Stimulated activated CD8-positive, alpha-beta memory T cell treated with anti-CD3 and anti-CD28 coated beads, Interleukin-4, amount 100 ng/mL, for 1 hour (primary cell): ENCODE measurements around the gene RASGRP4.
"Not testable (repeated sequence)": the region's sequence is repeated elsewhere in the genome, so short reads cannot be mapped to it uniquely, and the experiment has no call there.

Experiments used
- DNase-seq, 2 donors: peaks; one replicate each; pipeline ENCODE4 v3.0.0-alpha.2; 2020; ENCODE audit warnings: low read depth in 2 of 2, low spot score in 1 of 2

The RASGRP4 gene, protein sequence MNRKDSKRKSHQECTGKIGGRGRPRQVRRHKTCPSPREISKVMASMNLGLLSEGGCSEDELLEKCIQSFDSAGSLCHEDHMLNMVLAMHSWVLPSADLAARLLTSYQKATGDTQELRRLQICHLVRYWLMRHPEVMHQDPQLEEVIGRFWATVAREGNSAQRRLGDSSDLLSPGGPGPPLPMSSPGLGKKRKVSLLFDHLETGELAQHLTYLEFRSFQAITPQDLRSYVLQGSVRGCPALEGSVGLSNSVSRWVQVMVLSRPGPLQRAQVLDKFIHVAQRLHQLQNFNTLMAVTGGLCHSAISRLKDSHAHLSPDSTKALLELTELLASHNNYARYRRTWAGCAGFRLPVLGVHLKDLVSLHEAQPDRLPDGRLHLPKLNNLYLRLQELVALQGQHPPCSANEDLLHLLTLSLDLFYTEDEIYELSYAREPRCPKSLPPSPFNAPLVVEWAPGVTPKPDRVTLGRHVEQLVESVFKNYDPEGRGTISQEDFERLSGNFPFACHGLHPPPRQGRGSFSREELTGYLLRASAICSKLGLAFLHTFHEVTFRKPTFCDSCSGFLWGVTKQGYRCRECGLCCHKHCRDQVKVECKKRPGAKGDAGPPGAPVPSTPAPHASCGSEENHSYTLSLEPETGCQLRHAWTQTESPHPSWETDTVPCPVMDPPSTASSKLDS

GRCh38 chr19:38425810-38426466 is at the start of gene RASGRP4:
TSS of gene RASGRP4 (minus strand) at chr19:38426219. CDS start at chr19:38426091, 128 bp downstream.
- DNase-seq: no peak

- DNase-seq: no peak
These were observed 49.2 kb upstream of the RASGRP4 start for GRCh38 chr19:38475176-38475575.

- DNase-seq: no peak
These were observed 47.2 kb upstream of the RASGRP4 start for GRCh38 chr19:38473201-38473600.

DNA sequence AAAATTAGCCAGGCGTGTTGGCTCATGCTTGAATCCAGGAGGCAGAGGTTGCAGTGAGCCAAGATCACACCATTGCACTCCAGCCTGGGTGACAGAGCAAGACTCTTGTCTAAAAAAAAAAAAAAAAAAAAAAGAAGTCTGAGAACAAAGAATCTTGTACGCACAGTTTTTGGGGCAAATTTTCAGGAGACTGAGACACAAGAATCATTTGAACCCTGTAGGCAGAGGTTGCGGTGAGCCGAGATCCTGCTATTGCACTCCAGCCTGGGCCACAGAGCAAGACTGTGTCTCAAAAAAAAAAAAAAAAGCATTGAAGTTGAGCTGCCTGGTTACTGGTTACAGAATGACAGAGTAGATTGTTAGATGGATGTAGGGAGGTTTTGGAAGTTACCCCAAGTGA is 46.7 kb upstream of the RASGRP4 start:
- DNase-seq: not testable (repeated sequence)

- no peak for DNase-seq
These were observed 44.9 kb upstream of the RASGRP4 start for GRCh38 chr19:38470788-38471480.

DNA sequence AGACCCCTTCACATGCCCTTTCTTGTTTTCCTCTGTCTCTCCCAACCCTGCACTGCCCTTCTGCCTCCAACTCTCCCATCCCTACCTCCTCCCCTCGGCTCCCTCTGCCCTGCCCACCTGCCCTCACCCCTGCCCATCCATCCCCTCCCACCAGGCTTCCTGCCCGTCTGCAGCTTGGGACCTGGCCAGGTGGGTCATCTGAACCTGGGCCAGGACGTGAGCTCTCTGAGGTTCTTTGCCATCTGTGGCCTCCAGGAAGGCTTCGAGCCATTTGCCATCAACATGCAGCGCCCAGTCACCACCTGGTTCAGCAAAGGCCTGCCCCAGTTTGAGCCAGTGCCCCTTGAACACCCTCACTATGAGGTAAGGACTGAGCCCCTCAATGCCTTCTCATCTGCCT is 43.1 kb upstream of the RASGRP4 start:
- no peak for DNase-seq

GRCh38 chr19:38467541-38468525 is 41.8 kb upstream of the RASGRP4 start:
- no peak for DNase-seq

DNA sequence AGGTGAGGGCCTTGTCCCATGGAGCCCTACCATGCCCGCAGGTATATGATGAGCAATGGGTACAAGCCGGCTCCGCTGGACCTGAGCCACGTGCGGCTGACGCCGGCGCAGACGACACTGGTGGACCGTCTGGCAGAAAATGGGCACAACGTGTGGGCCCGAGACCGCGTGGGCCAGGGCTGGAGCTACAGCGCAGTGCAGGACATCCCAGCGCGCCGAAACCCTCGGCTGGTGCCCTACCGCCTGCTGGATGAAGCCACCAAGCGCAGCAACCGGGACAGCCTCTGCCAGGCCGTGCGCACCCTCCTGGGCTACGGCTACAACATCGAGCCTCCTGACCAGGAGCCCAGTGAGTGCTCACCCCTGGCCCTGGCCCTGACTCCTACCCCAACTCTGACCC is 40.0 kb upstream of the RASGRP4 start:
- DNase-seq: no peak

- no peak for DNase-seq
These were observed 38.5 kb upstream of the RASGRP4 start for GRCh38 chr19:38464421-38465082.

DNA sequence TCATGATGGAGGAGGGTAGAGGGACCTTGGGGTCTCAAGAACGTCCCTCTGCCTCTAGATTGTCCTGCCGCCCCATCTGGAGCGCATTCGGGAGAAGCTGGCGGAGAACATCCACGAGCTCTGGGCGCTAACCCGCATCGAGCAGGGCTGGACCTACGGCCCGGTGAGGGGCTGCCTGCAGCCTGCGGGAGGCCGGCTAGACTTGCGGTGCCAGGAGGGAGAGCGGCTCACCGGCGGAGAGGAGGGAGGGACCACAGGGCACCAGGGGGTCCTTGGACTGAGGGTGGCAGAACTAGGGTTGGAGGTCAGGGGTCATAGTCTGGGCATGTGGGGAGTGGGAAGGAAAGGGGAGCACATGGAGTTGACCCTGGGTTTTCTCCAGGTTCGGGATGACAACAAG is 37.3 kb upstream of the RASGRP4 start:
- no peak for DNase-seq

DNA sequence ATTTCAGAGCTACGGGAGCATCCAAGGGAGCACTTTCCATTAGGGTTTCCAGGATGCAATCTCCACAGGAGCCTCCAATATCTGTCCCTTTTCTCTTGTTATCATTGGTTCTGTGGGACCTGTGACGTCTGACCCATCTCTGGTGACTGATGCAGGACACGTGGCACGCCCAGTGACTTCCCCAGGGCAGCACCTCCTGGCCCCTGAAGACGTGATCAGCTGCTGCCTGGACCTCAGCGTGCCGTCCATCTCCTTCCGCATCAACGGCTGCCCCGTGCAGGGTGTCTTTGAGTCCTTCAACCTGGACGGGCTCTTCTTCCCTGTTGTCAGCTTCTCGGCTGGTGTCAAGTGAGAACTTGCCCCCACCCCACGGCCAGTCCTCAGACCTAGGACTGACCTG is 33.0 kb upstream of the RASGRP4 start:
- no peak for DNase-seq

DNA sequence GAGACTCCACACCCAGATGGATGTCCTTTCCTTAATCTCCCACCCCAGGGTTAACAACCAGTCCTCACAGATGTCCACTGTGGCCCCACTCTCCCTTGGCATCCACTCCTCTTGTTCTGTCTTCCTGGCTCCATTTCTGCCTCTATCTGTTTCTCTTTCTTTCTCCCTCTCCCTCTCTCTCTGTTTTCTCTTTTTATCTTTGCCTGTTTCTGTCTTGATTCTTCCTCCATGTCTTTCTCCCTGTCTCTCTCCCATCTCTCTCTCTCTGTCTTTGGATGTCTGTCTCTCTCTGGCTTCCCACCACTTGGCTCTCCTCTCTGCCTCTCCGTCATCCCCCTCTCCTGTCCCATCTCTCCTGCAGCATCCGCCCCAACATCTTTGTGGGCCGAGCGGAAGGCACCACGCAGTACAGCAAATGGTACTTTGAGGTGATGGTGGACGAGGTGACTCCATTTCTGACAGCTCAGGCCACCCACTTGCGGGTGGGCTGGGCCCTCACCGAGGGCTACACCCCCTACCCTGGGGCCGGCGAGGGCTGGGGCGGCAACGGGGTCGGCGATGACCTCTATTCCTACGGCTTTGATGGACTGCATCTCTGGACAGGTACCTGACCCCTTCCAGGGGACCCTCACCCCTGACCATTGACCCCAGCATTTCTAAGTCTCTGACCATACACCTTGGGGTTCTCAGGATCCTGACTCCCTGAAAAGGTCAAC is 31.8 kb upstream of the RASGRP4 start:
- DNase-seq: no peak

DNA sequence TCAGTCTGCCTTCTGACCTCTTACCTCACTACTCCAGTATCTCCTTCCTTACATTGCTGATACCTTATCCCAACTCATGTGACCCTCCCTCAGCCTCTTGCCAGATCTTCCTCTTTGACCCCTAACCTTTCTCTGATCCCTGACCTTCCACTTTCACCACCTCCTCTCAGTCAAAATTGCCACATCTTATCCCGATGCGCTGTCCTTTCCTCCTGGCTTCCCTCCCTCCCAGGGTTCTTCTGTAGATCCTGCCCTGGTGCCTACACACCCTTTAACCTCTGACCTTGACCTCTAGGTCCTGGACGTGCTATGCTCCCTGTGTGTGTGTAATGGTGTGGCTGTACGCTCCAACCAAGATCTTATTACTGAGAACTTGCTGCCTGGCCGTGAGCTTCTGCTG is 31.2 kb upstream of the RASGRP4 start:
- no peak for DNase-seq

GRCh38 chr19:38455031-38455430 is 29.0 kb upstream of the RASGRP4 start:
- DNase-seq: no peak

GRCh38 chr19:38453596-38453995 is 27.6 kb upstream of the RASGRP4 start:
- DNase-seq: no peak

- no peak for DNase-seq
These were observed 26.7 kb upstream of the RASGRP4 start for GRCh38 chr19:38452430-38453366.

DNA sequence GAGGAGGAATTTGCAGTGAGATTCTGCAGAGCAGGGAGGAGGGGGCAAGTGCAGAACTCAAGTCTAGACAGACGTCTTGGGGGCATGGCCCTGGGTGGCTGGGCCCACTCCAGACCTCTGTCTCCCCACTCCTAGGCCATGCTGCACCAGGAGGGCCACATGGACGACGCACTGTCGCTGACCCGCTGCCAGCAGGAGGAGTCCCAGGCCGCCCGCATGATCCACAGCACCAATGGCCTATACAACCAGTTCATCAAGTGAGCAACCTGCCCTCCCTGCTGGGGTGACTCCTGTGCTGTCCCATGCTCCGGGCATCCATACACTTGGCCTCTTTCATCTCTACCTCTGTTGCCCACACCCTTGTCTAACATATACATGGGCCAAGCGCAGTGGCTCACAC is 25.6 kb upstream of the RASGRP4 start:
- no peak for DNase-seq

DNA sequence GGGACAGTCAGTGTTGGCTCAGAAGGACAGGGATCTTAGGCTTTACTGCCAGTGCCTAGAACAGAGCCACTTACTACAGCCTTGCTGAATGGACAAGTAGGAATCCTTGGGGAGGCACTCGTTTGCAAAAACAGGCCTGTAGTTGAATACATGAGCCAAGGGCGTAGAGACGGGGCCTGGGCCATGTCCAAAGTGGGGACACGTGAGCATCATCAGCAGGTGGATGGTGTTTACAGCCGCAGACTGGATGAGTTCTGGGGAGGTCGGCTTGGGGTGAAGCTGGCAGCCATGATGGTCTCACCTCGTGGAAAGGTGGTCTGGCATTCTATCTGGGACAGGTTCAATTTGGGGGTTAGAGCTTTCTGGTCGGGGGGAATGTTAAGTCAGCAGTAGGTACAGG is 25.0 kb upstream of the RASGRP4 start:
- DNase-seq: no peak
